PFSK-1 (cell line): Measurements from ENCODE around the gene ATP6V1G3.

Source experiments
- FOXP2 ChIP-seq: optimal IDR thresholded peaks from 2 replicates; pipeline ENCODE3; 2011; ENCODE audit warnings: borderline replicate concordance, control low read depth, inconsistent platforms; ENCODE audit not compliant: insufficient read depth; ENCODE audit errors: extremely low read length, extremely low read depth
- POLR2AphosphoS5 ChIP-seq: IDR thresholded peaks from 2 replicates; pipeline ENCODE4 v1.6.1; 2012; ENCODE audit warnings: low read depth, mild to moderate bottlenecking, control low read depth, low read length, moderate library complexity
- SIN3A ChIP-seq: IDR thresholded peaks from 2 replicates; pipeline ENCODE4 v1.6.1; 2012; ENCODE audit warnings: mild to moderate bottlenecking, low read length, moderate library complexity, borderline replicate concordance; ENCODE audit not compliant: insufficient read depth
- TAF1 ChIP-seq: IDR thresholded peaks from 2 replicates; pipeline ENCODE4 v1.6.1; 2012; ENCODE audit warnings: low read length, control low read depth, borderline replicate concordance; ENCODE audit not compliant: insufficient read depth
- TF ChIP-seq, protein P1 (sequence below), 2 experiments: IDR thresholded peaks; 2 replicates each; pipeline versions ENCODE4 v1.6.1 to v1.8.0; 2011 to 2012; ENCODE audit warnings: low read depth in 2 of 2, low read length in 2 of 2, control low read depth in 1 of 2, inconsistent platforms in 1 of 2, mild to moderate bottlenecking in 1 of 2, moderate library complexity in 1 of 2; ENCODE audit not compliant: insufficient read depth in 1 of 2

Gene ATP6V1G3

DNA sequence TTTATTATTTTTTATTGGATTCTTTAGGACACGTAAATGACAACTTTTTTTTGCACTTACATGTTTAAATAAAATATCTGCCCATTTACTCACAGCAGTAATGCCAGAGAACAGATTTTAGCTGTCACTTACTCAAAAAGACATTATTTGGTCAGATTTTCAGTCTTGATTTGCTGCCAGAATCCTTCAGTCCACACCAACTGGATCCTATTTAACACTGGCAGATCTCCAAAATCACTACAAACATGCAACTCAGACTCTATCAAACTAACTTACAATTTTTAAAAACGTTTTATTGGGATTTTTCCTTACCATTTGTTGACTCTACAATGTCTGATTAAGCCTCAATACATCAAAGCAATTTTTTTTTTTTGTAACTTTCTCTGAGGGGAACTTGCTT is 11.1 kb downstream of the ATP6V1G3 start:
- TF ChIP-seq TAF1, result no peak
- no peak for TF ChIP-seq POLR2AphosphoS5
- no peak for TF ChIP-seq SIN3A
- TF ChIP-seq FOXP2, result no peak
- TF ChIP-seq, protein P1, sequence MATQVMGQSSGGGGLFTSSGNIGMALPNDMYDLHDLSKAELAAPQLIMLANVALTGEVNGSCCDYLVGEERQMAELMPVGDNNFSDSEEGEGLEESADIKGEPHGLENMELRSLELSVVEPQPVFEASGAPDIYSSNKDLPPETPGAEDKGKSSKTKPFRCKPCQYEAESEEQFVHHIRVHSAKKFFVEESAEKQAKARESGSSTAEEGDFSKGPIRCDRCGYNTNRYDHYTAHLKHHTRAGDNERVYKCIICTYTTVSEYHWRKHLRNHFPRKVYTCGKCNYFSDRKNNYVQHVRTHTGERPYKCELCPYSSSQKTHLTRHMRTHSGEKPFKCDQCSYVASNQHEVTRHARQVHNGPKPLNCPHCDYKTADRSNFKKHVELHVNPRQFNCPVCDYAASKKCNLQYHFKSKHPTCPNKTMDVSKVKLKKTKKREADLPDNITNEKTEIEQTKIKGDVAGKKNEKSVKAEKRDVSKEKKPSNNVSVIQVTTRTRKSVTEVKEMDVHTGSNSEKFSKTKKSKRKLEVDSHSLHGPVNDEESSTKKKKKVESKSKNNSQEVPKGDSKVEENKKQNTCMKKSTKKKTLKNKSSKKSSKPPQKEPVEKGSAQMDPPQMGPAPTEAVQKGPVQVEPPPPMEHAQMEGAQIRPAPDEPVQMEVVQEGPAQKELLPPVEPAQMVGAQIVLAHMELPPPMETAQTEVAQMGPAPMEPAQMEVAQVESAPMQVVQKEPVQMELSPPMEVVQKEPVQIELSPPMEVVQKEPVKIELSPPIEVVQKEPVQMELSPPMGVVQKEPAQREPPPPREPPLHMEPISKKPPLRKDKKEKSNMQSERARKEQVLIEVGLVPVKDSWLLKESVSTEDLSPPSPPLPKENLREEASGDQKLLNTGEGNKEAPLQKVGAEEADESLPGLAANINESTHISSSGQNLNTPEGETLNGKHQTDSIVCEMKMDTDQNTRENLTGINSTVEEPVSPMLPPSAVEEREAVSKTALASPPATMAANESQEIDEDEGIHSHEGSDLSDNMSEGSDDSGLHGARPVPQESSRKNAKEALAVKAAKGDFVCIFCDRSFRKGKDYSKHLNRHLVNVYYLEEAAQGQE (IDR thresholded peaks at IDR 0.05; ENCODE audit: insufficient read depth in 1 of 2, low read depth in 2 of 2, low read length in 2 of 2), result no peak

DNA sequence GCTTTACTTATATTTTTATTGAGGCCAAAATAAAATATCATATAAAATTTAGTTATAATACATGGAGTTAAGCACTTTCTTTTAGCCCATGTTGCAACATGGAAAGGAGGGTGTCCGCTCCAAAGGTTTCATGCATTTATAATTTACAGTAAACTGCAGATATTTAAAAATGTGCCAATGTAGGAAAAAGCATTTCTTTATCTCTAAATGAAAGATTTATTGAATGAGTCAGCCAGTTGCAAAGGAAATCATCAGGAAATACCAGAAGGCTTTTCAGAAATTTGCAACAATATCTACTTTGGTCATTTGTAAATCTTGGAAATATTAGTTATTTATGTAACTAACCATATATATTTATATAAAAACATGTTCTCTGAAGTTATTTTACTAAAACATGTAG is 12.1 kb downstream of the ATP6V1G3 start:
- no peak for TF ChIP-seq TAF1
- no peak for TF ChIP-seq SIN3A
- TF ChIP-seq POLR2AphosphoS5, result no peak
- TF ChIP-seq, protein P1 (IDR thresholded peaks at IDR 0.05; ENCODE audit: insufficient read depth in 1 of 2, low read depth in 2 of 2, low read length in 2 of 2), result no peak
- no peak for TF ChIP-seq FOXP2

DNA sequence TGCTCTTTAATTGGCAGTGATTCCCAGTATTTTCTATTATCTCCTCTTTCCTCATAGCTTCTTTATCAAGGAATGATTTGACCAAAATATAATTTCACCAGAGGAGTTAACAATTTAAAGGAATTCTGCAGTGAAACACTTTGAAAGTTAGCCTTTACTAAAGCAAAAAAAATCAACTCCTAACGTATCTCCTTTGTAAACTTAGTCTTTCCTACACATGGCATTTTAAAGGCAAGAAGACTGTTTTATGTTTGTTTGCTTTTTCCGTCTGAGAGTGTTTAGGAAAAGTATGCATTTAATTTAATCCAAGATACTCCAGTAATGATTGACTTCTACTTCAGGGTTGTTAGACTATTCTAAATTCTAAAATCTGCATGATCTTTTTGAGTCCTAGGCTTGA is 15.9 kb downstream of the ATP6V1G3 start:
- TF ChIP-seq SIN3A (no peak), POLR2AphosphoS5 (no peak), FOXP2 (no peak), TAF1 (no peak)
- TF ChIP-seq, protein P1 (IDR thresholded peaks at IDR 0.05; ENCODE audit: insufficient read depth in 1 of 2, low read depth in 2 of 2, low read length in 2 of 2), result no peak

DNA sequence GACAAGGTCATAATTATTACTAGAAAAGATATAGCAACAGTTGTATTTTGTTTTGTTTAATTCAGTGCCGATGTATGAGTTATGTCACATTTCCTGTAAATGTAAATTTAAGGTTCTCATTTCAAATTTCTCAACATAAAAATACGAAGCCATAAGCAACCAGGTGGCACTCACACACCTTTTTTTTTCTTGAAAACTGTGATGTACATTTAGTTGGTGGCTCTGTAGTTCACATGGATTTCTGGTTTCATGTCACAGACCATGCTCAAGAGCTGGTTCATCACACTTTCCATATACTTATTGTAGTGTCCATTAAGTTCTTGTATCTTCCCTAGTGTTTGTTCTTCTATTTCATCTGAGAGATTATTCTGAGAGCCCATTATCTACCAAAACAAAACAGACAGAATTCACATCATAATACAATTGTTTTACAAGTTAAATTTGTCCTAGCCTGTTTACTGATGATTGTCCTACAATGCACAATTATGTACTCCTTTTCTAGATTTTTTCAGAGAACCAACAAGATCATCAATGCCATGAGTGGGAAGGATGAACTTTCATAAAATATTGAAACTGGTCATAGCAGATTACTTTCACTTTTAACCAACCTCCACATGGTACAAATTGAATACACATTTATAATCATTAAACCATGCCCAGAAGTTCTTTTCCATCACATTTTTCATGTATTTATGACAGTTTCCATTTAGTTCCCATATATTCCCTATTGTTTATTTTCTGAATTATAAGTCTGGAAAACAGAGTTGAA is 17.1 kb downstream of the ATP6V1G3 start:
- TF ChIP-seq FOXP2 (no peak), SIN3A (no peak), POLR2AphosphoS5 (no peak), TAF1 (no peak)
- TF ChIP-seq, protein P1 (IDR thresholded peaks at IDR 0.05; ENCODE audit: insufficient read depth in 1 of 2, low read depth in 2 of 2, low read length in 2 of 2), result no peak
